ENCODE measurements around the gene NPIPB6. TPM values are rescaled to one million over a fixed set of nuclear protein-coding genes. Genes with fewer than 3 reads are reported as not detected.
"Not testable (repeated sequence)": the region's sequence is repeated elsewhere in the genome, so short reads cannot be mapped to it uniquely, and the experiment has no call there.

Gene NPIPB6
- 2.5 and 2.6 TPM in 2 replicates for total RNA-seq (2022)
- percentile 47 among the genes with signal in this experiment for Bru-seq, nascent RNA
- percentile 75 among the genes with signal in this experiment for BruChase-seq, experiment 1, labeled RNA remaining after a 6-hour chase
- percentile 66 among the genes with signal in this experiment for BruChase-seq, experiment 2, labeled RNA remaining after a 2-hour chase
- long read RNA-seq = 0 reads

- H3K36me3 Mint-ChIP-seq (ENCODE audit: insufficient read depth, unreplicated experiment); H3K4me1 Mint-ChIP-seq (ENCODE audit: low read depth, unreplicated experiment); H3K27me3 Mint-ChIP-seq (ENCODE audit: unreplicated experiment); H3K4me3 Mint-ChIP-seq (ENCODE audit: low read depth, unreplicated experiment); H3K9me3 Mint-ChIP-seq (ENCODE audit: low read depth, unreplicated experiment); BruUV-seq (replicated peaks); DNase-seq; H3K27ac Mint-ChIP-seq (ENCODE audit: unreplicated experiment); intact Hi-C loops (cut with micrococcal nuclease; ENCODE audit: unreplicated experiment); CTCF ChIA-PET: not testable (repeated sequence)
Observed at GRCh38 chr16:28363408-28363807, at the start of gene NPIPB6. Gene NPIPB6, minus strand, starts transcription at chr16:28363508. Its CDS starts 686 bp downstream, at chr16:28362822.

- H3K4me1 Mint-ChIP-seq (ENCODE audit: low read depth, unreplicated experiment); H3K27me3 Mint-ChIP-seq (ENCODE audit: unreplicated experiment); intact Hi-C loops (cut with micrococcal nuclease; ENCODE audit: unreplicated experiment); H3K9me3 Mint-ChIP-seq (ENCODE audit: low read depth, unreplicated experiment); H3K36me3 Mint-ChIP-seq (ENCODE audit: insufficient read depth, unreplicated experiment); CTCF ChIA-PET; DNase-seq; H3K27ac Mint-ChIP-seq (ENCODE audit: unreplicated experiment): not testable (repeated sequence)
- peak within 1 kb of the TSS; percentile 72 for H3K4me3 Mint-ChIP-seq (ENCODE audit: low read depth, unreplicated experiment)
- BruUV-seq (replicated peaks) = TSS peak; percentile 65
Observed at GRCh38 chr16:28403220-28404072, 40.1 kb upstream of the NPIPB6 start, which contains the start of gene EIF3CL. Gene EIF3CL, minus strand, starts transcription at chr16:28403841. Its CDS starts 223 bp downstream, at chr16:28403618.

- H3K36me3 Mint-ChIP-seq (ENCODE audit: insufficient read depth, unreplicated experiment); H3K27me3 Mint-ChIP-seq (ENCODE audit: unreplicated experiment); DNase-seq; H3K9me3 Mint-ChIP-seq (ENCODE audit: low read depth, unreplicated experiment); BruUV-seq (replicated peaks); H3K27ac Mint-ChIP-seq (ENCODE audit: unreplicated experiment); H3K4me1 Mint-ChIP-seq (ENCODE audit: low read depth, unreplicated experiment); CTCF ChIA-PET; H3K4me3 Mint-ChIP-seq (ENCODE audit: low read depth, unreplicated experiment); intact Hi-C loops (cut with micrococcal nuclease; ENCODE audit: unreplicated experiment): not testable (repeated sequence)
Observed at GRCh38 chr16:28392054-28392453, 28.7 kb upstream of the NPIPB6 start.

- BruUV-seq (replicated peaks); H3K4me3 Mint-ChIP-seq (ENCODE audit: low read depth, unreplicated experiment); H3K4me1 Mint-ChIP-seq (ENCODE audit: low read depth, unreplicated experiment); H3K27ac Mint-ChIP-seq (ENCODE audit: unreplicated experiment); CTCF ChIA-PET; intact Hi-C loops (cut with micrococcal nuclease; ENCODE audit: unreplicated experiment); DNase-seq; H3K27me3 Mint-ChIP-seq (ENCODE audit: unreplicated experiment); H3K36me3 Mint-ChIP-seq (ENCODE audit: insufficient read depth, unreplicated experiment); H3K9me3 Mint-ChIP-seq (ENCODE audit: low read depth, unreplicated experiment): not testable (repeated sequence)
Observed at GRCh38 chr16:28382177-28382867, 19.0 kb upstream of the NPIPB6 start.

GRCh38 chr16:28377822-28378221 is 14.5 kb upstream of the NPIPB6 start:
- H3K4me1 Mint-ChIP-seq (ENCODE audit: low read depth, unreplicated experiment); H3K4me3 Mint-ChIP-seq (ENCODE audit: low read depth, unreplicated experiment); H3K36me3 Mint-ChIP-seq (ENCODE audit: insufficient read depth, unreplicated experiment); CTCF ChIA-PET; BruUV-seq (replicated peaks); H3K9me3 Mint-ChIP-seq (ENCODE audit: low read depth, unreplicated experiment); intact Hi-C loops (cut with micrococcal nuclease; ENCODE audit: unreplicated experiment); H3K27ac Mint-ChIP-seq (ENCODE audit: unreplicated experiment); DNase-seq; H3K27me3 Mint-ChIP-seq (ENCODE audit: unreplicated experiment): not testable (repeated sequence)

- H3K27me3 Mint-ChIP-seq (ENCODE audit: unreplicated experiment); intact Hi-C loops (cut with micrococcal nuclease; ENCODE audit: unreplicated experiment); H3K4me1 Mint-ChIP-seq (ENCODE audit: low read depth, unreplicated experiment); H3K27ac Mint-ChIP-seq (ENCODE audit: unreplicated experiment); H3K36me3 Mint-ChIP-seq (ENCODE audit: insufficient read depth, unreplicated experiment); H3K4me3 Mint-ChIP-seq (ENCODE audit: low read depth, unreplicated experiment); CTCF ChIA-PET; BruUV-seq (replicated peaks); DNase-seq; H3K9me3 Mint-ChIP-seq (ENCODE audit: low read depth, unreplicated experiment): not testable (repeated sequence)
Observed at GRCh38 chr16:28377108-28377625, 13.9 kb upstream of the NPIPB6 start.

GRCh38 chr16:28375115-28375514 is 11.8 kb upstream of the NPIPB6 start:
- BruUV-seq (replicated peaks); intact Hi-C loops (cut with micrococcal nuclease; ENCODE audit: unreplicated experiment); H3K27ac Mint-ChIP-seq (ENCODE audit: unreplicated experiment): not testable (repeated sequence)

GRCh38 chr16:28374281-28374680 is 11.0 kb upstream of the NPIPB6 start:
- BruUV-seq (replicated peaks); H3K27ac Mint-ChIP-seq (ENCODE audit: unreplicated experiment); CTCF ChIA-PET; H3K4me3 Mint-ChIP-seq (ENCODE audit: low read depth, unreplicated experiment); H3K9me3 Mint-ChIP-seq (ENCODE audit: low read depth, unreplicated experiment); DNase-seq; H3K36me3 Mint-ChIP-seq (ENCODE audit: insufficient read depth, unreplicated experiment); intact Hi-C loops (cut with micrococcal nuclease; ENCODE audit: unreplicated experiment); H3K4me1 Mint-ChIP-seq (ENCODE audit: low read depth, unreplicated experiment); H3K27me3 Mint-ChIP-seq (ENCODE audit: unreplicated experiment): not testable (repeated sequence)

More at GRCh38 chr16:28375115-28375514, 11.8 kb upstream of the NPIPB6 start:
- H3K9me3 Mint-ChIP-seq (ENCODE audit: low read depth, unreplicated experiment); H3K27me3 Mint-ChIP-seq (ENCODE audit: unreplicated experiment); H3K4me1 Mint-ChIP-seq (ENCODE audit: low read depth, unreplicated experiment); H3K36me3 Mint-ChIP-seq (ENCODE audit: insufficient read depth, unreplicated experiment); H3K4me3 Mint-ChIP-seq (ENCODE audit: low read depth, unreplicated experiment): not testable (repeated sequence)
- DNase-seq = peak; percentile 41
- CTCF ChIA-PET = interaction anchor here (0.6 kb wide), 1 partner anchor 1776 kb away, joined by 3 read pairs; no protein-coding TSS in a partner anchor

GRCh38 chr16:28367926-28368325 is 4.6 kb upstream of the NPIPB6 start:
- not testable (repeated sequence) for BruUV-seq (replicated peaks)

More at GRCh38 chr16:28367926-28368325, 4.6 kb upstream of the NPIPB6 start:
- H3K4me3 Mint-ChIP-seq (ENCODE audit: low read depth, unreplicated experiment); H3K27ac Mint-ChIP-seq (ENCODE audit: unreplicated experiment); H3K4me1 Mint-ChIP-seq (ENCODE audit: low read depth, unreplicated experiment); H3K9me3 Mint-ChIP-seq (ENCODE audit: low read depth, unreplicated experiment); intact Hi-C loops (cut with micrococcal nuclease; ENCODE audit: unreplicated experiment); H3K36me3 Mint-ChIP-seq (ENCODE audit: insufficient read depth, unreplicated experiment); CTCF ChIA-PET; DNase-seq; H3K27me3 Mint-ChIP-seq (ENCODE audit: unreplicated experiment): not testable (repeated sequence)

Measured in Calu3 (cell line).